NK-92 (cell line): ENCODE results near the gene JPH3.

Source experiments
- DNase-seq: peaks from one replicate; lab custom pipeline; 2025; ENCODE audit not compliant: unreplicated experiment; lab: John Stamatoyannopoulos, UW

Gene JPH3

DNA sequence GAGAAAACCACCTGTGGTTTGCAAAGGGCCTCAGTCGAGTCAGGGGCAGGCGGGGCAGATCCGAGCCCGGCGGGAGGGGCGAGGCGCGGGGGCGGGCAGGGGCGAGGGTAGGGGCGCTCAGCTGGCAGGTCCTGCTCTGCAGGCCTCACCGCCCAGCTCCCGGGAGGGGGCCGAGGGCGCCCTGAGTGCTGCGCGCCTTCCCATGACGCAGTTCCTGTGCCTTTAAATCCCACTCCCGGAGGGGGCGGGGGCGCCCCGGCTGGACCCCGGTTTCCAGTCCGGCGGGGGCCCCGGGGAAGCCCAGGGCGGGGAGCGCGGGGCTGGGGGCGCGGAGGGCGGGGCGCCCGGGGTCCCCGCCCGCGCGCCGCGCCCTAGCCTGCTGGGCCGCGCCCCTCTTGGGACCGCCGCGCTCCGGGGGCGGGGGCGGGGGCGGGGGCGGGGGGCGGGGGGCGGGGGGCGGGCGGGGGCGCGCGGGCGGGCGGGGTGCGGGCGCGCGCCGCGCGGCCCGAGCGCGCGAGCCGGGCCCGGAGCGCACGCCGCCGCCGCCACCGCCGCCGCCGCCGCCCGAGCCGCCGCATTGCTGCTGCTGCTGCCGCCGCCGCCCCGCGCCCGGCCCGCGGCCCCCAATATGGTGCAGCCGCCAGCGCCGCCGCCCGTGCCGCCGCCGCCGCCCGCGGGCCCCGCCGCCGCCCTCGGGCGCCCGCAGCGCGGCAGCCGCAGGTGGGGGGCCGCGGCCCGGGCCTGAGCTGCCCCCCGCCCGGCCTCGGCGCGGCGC is at the start of gene JPH3:
JPH3 (plus strand) TSS at position 508 of the 775 bp plus-strand sequence. CDS start 639 bp downstream, outside the sequence.
- DNase-seq = no peak

DNA sequence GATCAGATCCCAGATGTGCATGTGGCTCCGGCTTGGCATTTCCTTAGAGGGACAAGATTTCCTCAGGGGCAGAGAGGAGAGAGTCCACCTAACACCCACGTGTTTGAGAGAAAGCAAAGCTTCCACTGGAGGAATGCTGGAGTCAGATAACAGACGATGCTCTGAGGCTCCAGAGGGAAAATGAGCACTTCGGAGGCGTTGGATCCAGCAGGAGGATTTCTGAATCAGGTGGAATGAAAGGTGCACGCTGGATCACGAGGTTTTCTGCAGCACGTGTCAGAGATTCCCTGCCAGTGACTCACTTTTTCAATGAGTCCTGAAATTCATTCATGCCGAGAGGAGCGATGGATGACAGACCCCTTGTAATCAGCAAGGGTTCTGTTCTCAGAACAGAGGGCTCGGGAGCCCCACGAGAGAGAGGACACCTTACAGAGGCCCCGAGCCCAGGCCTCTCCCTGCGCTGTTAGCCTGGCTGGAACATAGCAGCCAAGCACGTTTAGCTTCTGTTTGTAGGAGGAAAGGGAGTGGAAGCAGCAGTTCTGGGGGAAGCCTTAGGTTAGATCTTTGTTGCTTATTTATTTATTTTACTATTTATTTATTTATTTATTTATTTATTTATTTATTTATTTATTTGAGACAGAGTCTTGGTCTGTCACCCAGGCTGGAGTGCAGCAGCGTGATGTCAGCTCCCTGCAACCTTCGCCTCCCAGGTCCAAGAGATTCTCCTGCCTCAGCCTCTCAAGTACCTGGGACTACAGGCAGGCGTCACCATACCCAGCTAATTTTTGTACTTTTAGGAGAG is 49.3 kb upstream of the JPH3 start:
- no peak for DNase-seq

- DNase-seq = no peak
These were observed 47.4 kb upstream of the JPH3 start for GRCh38 chr16:87554754-87555427.

DNA sequence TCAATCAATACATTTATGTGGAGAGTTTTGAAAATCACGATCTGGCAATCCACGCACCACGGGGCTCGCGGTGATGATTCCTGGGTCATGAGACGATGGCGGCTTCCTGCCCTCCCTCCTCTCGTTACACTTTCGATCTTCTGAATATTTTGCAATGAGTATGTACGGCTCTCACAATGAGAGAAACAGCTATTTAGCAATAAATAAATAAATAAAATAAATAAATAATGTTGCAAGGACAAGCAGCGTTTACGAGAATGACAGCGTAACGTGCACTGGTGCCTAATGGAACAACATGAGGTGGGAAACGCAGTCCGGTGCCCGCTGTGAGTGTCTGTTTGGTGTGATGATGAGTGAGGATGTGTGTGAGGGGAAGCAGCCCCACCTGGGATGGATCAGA is 46.7 kb upstream of the JPH3 start:
- DNase-seq = no peak

DNA sequence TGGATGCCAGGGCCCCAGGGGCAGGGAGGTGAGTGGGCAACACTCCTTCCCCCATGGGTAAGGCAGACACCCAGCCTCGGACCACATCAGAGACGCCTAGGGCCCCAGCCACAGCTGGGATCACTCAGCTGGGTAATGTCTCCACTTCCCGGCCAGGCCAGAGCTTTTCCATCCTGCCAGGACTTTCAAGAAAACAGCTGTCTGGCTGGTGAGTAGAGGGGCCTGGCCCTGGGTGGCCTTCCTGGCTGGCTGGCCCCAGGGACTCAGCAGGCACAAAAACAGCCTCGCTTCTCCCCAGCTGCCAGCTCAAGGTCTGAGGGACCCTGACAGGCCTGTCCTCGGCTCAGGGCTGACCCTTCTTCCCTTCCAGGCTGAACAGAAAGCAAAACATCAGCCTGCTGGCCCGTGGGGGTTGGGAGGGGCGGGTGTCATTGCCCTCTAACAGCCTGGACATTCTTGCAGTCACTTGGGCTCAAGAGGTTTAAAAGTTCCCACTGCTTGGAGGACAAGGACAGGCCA is 45.3 kb upstream of the JPH3 start:
- no peak for DNase-seq

- no peak for DNase-seq
These were observed 43.6 kb upstream of the JPH3 start for GRCh38 chr16:87558682-87559081.

GRCh38 chr16:87559945-87560344 is 42.4 kb upstream of the JPH3 start:
- DNase-seq = no peak

DNA sequence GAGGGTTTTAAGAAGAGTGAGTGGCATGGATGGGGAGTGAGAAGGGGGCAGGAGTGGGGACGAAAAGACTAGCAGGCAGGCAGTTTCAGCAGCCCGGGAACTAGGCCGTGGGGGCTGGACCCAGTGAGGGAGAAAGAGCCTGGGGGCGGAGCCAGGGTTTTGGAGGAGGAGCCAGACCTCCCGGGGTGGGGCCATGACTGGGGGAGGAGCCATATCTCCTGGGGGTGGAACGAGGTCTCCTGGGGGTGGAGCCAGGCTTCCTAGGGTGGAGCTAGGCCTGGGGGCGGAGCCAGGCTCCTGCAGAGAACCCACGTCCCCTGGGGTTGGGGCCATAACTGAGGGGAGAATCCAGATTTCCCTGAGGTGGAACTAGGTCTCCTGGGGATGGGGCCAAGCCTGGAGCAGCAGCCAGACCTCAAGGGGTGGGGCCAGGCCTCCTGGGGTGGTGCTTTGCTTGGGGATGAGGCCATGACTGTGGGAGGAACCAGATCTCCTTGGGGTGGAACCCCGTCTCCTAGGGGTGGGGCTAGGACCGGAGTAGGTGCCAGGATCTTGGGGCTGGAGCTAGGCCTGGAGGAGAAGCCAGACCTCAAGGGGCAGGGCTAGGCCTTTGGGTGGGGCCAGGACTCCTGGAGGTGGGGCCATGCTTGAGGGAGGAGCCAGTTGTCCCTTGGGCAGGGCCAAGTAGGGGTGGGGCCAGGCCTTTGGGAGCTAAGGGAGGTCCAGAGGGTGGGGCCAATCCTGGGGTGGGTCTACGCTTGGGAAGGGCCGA is 41.7 kb upstream of the JPH3 start:
- DNase-seq = no peak

- no peak for DNase-seq
These were observed 40.9 kb upstream of the JPH3 start for GRCh38 chr16:87561200-87562105.

- DNase-seq = no peak
These were observed 40.1 kb upstream of the JPH3 start for GRCh38 chr16:87562201-87562600.

GRCh38 chr16:87563022-87563421 is 39.3 kb upstream of the JPH3 start:
- no peak for DNase-seq

GRCh38 chr16:87563714-87564523 is 38.4 kb upstream of the JPH3 start:
- no peak for DNase-seq

DNA sequence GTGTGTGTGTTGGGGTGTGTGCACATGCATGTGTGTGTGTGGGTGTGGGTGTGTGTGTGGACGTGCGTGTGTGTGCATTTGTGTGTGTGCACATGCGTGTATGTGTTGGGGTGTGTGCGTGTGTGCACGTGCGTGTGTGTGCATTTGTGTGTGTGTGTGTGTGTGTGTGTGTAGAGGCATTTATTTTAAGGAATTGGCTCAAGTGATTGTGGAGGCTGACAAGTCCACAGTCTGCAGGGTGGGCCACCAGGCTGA is 37.9 kb upstream of the JPH3 start:
- DNase-seq = no peak

GRCh38 chr16:87569601-87570571 is 32.4 kb upstream of the JPH3 start:
- no peak for DNase-seq

DNA sequence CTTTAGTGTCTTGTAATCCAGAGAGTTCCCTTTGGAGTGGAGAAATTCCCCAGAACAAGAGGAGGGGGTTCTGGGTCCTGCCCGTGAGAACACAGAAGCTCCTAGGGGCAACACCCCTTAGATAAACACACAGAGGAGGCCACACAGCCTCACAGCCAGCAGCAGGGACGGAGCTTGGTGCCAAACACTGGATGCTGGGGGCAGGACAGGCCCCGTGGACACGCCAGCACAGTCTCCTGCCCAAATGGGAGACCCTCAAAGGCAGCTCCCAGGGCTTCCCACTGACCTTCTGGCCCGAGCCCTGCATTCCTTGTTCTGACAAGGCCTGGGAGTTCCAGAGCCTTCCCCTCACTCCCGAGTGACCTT is 31.8 kb upstream of the JPH3 start:
- no peak for DNase-seq

GRCh38 chr16:87570938-87571867 is 31.1 kb upstream of the JPH3 start:
- no peak for DNase-seq

GRCh38 chr16:87571868-87572244 is 30.5 kb upstream of the JPH3 start:
- no peak for DNase-seq
